ENCODE results near the gene IFI27L2.

GRCh38 chr14:94136575-94137331, 7.3 kb upstream of the IFI27L2 start:
- TF ChIP-seq RAD21 (conservative IDR thresholded peaks at IDR 0.05) (peak; percentile 72), CTCF (IDR thresholded peaks at IDR 0.05; ENCODE audit: poor library complexity, severe bottlenecking) (peak; percentile 81), REST (IDR thresholded peaks at IDR 0.05; ENCODE audit: borderline replicate concordance) (no peak)

Measured in neural cell (in vitro differentiated cells).